ENCODE results near the gene MCAM. TPM values are rescaled to one million over a fixed set of nuclear protein-coding genes. Genes with fewer than 3 reads are reported as not detected.

MCAM gene
- total and polyA plus RNA-seq, 4 donors, result 274 to 1,386 (median 506) TPM

DNA sequence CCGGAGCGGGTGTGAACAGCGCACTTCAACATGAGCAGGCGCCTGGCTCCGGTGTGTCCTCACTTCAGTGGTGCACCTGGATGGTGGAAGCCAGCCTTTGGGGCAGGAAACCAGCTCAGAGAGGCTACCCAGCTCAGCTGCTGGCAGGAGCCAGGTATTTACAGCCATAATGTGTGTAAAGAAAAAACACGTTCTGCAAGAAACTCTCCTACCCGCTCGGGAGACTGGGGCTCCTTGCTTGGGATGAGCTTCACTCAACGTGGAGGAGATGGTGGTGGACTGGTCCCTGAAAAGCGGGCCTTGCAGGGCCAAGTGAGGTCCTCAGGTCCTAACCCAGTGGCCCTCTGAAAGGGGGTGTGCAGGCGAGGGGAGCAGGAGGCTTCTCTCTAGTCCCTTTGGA, 7.5 kb downstream of the MCAM start:
- H3K9me3 ChIP-seq (ENCODE audit: control insufficient read depth, low read length), result no peaks in the 10 kb centered on the region
- peak overlapping the region in 1 of 2 donors; percentile 32 for H3K27ac ChIP-seq (ENCODE audit: low read depth in 1 of 2, low read length in 2 of 2)
- WGBS, 2 donors, result 82 to 85% methylated on average over 11 of the region's 11 CpGs
- no peak overlapping the region for H3K4me3 ChIP-seq (ENCODE audit: low read length in 2 of 2)
- intact Hi-C loops (cut with DNase I), result no loop called here
- DNase-seq (no peak), ATAC-seq (ENCODE audit: low FRiP score) (no peak)
- peaks cover 4 to 13% of the 10 kb centered on the region in 2 donors for H3K36me3 ChIP-seq (ENCODE audit: control insufficient read depth in 1 of 2, insufficient read depth in 2 of 2, low read length in 1 of 2)
- no peaks in the 10 kb centered on the region for H3K27me3 ChIP-seq (ENCODE audit: control insufficient read depth in 1 of 2, insufficient read depth in 2 of 2, low read length in 1 of 2)
- H3K4me1 ChIP-seq (ENCODE audit: control insufficient read depth in 1 of 2, insufficient read depth in 2 of 2, low read length in 2 of 2), result peaks cover 0 to 3% of the 10 kb centered on the region in 2 donors

DNA sequence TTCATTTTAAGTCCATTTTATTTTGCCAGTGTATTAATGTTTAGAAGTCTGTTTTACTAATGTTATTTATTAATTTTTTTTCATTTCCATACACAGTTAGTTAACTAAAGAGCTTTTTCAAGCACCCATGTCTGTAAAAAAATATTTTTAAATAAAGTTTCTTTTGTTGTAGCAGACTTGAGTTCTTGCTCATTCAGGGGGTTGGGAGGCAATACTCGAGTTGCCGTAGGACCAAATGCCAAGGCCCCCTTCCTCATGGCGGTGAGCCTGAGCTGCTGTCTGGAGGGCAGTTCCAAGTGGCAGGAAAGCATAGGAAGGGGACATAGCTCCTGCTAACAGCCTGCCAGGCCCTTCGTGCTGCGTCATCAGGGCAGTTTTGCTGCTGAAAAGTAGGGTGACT, 9.0 kb downstream of the MCAM start:
- WGBS, 2 donors, result 14 to 16% methylated on average over 5 of the region's 5 CpGs
- ATAC-seq (ENCODE audit: low FRiP score), result no peak

DNA sequence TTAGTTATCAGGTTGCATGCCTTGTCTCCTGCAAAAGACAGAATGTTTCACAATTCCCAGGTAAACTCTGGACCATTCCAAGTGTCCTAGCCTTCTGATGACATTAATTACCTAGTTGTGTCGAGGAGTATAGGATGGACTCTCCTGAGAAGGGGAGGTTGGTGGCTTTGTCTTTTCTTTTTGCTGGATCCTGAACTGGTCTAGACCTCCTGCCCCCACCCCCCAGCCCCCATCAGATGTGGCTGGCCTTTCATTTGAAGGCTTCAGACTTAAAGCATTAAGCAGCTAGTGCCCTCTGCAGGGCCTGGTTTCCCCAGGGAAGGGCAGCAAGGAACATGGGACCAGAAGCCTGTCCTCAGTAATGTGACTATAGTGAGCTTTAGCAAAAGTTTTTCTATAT, 9.7 kb downstream of the MCAM start:
- ATAC-seq (ENCODE audit: low FRiP score), result peak; percentile 63
- Histone ChIP-seq H3K36me3 (ENCODE audit: control insufficient read depth in 1 of 2, insufficient read depth in 2 of 2, low read length in 1 of 2) (peaks cover 0 to 12% of the 10 kb centered on the region in 2 donors), H3K4me1 (ENCODE audit: control insufficient read depth in 1 of 2, insufficient read depth in 2 of 2, low read length in 2 of 2) (peaks cover 0 to 3% of the 10 kb centered on the region in 2 donors), H3K27me3 (ENCODE audit: control insufficient read depth in 1 of 2, insufficient read depth in 2 of 2, low read length in 1 of 2) (no peaks in the 10 kb centered on the region), H3K27ac (ENCODE audit: low read depth in 1 of 2, low read length in 2 of 2) (peak overlapping the region; percentile 44 to 81), H3K4me3 (ENCODE audit: low read length in 2 of 2) (no peak overlapping the region), H3K9me3 (ENCODE audit: control insufficient read depth, low read length) (no peaks in the 10 kb centered on the region)
- no peak for DNase-seq
- WGBS, 2 donors, result 30 to 50% methylated on average over 1 of the region's 1 CpG
- intact Hi-C loops (cut with DNase I), result no loop called here

More for the DNA sequence above, 9.0 kb downstream of the MCAM start:
- H3K4me3 ChIP-seq (ENCODE audit: low read length in 2 of 2), result no peak overlapping the region
- H3K27me3 ChIP-seq (ENCODE audit: control insufficient read depth in 1 of 2, insufficient read depth in 2 of 2, low read length in 1 of 2), result no peaks in the 10 kb centered on the region
- intact Hi-C loops (cut with DNase I), result no loop called here
- peak overlapping the region; percentile 50 to 65 for H3K27ac ChIP-seq (ENCODE audit: low read depth in 1 of 2, low read length in 2 of 2)
- no peak for DNase-seq
- H3K4me1 ChIP-seq (ENCODE audit: control insufficient read depth in 1 of 2, insufficient read depth in 2 of 2, low read length in 2 of 2), result peaks cover 0 to 3% of the 10 kb centered on the region in 2 donors
- peaks cover 4 to 16% of the 10 kb centered on the region in 2 donors for H3K36me3 ChIP-seq (ENCODE audit: control insufficient read depth in 1 of 2, insufficient read depth in 2 of 2, low read length in 1 of 2)
- H3K9me3 ChIP-seq (ENCODE audit: control insufficient read depth, low read length), result no peaks in the 10 kb centered on the region

- WGBS, 2 donors, result 22 to 28% methylated on average over 5 of the region's 5 CpGs
- peak overlapping the region in 1 of 2 donors; percentile 49 for H3K27ac ChIP-seq (ENCODE audit: low read depth in 1 of 2, low read length in 2 of 2)
- intact Hi-C loops (cut with DNase I), result no loop called here
- DNase-seq, result peak in 1 of 2 donors; percentile 79
- ATAC-seq (ENCODE audit: low FRiP score), result peak; percentile 86
- H3K4me1 ChIP-seq (ENCODE audit: control insufficient read depth in 1 of 2, insufficient read depth in 2 of 2, low read length in 2 of 2), result peaks cover 0 to 3% of the 10 kb centered on the region in 2 donors
- H3K27me3 ChIP-seq (ENCODE audit: control insufficient read depth in 1 of 2, insufficient read depth in 2 of 2, low read length in 1 of 2), result no peaks in the 10 kb centered on the region
- peaks cover 0 to 12% of the 10 kb centered on the region in 2 donors for H3K36me3 ChIP-seq (ENCODE audit: control insufficient read depth in 1 of 2, insufficient read depth in 2 of 2, low read length in 1 of 2)
- H3K4me3 ChIP-seq (ENCODE audit: low read length in 2 of 2), result no peak overlapping the region
- H3K9me3 ChIP-seq (ENCODE audit: control insufficient read depth, low read length), result no peaks in the 10 kb centered on the region
Observed at GRCh38 chr11:119306373-119306890, 10.5 kb downstream of the MCAM start.

DNA sequence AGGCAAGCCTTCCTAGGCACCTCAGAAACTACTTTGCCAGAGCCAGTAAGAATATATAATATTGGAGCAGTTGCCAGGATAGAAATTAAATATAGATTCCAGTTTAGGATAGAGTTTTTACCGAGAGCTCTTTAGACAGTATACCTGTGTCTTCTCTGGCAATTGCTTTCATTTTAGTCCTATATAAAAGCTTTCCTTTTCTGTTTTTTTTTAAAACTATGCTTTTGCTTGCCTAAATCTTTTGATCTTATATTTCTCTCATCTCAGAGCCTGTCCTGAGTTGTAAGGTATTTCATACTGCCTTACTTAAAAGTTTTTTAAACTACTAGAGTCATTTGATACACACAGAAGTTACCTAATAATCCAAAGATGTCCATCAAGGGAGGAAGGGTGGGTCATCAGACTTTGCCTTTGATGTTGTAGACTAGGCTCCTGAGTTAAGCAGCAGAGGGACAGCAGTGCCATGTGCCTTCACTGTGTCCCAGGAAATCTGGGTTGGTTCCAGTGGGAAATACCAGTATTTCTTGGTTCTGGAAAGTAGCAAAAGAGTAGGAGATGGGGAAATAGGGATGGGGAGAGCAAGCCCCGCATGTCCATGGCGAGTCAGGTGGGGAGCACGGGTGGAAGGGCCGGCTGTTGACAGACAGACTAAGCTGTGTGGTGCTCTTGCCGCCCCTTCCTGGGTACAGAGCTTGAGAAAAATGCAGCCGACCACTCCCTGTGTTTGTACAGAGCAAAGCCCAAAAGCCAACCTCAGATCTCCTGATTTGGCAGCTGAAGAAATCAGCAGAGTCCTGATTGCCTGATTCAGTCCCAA, 11.2 kb downstream of the MCAM start:
- peaks cover 0 to 3% of the 10 kb centered on the region in 2 donors for H3K4me1 ChIP-seq (ENCODE audit: control insufficient read depth in 1 of 2, insufficient read depth in 2 of 2, low read length in 2 of 2)

DNA sequence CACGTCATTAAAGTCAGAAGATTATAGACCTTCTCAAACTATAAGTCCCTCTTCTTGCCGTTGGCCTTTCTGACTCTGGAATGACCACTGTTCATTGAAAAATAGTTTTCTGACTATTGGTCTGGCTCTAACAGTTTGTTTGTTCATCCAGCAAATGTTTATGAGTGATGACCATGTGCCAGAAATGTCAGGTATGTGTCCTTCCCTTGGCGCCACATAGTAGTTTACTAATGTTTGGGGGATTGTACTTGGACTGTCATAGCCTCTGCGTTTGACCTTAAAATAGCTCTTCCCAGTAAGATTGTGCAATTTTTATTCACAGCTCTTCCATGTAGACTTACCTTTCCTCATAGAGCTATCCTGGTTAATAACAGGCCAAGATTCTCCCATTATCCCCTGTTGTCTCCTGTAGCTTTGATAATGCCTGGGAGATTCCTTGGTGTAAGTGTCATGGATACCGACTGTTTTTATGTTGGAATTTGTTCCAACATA, 13.7 kb downstream of the MCAM start:
- Histone ChIP-seq H3K27ac (ENCODE audit: low read depth in 1 of 2, low read length in 2 of 2) (no peak overlapping the region), H3K27me3 (ENCODE audit: control insufficient read depth in 1 of 2, insufficient read depth in 2 of 2, low read length in 1 of 2) (no peaks in the 10 kb centered on the region), H3K9me3 (ENCODE audit: control insufficient read depth, low read length) (no peaks in the 10 kb centered on the region), H3K4me3 (ENCODE audit: low read length in 2 of 2) (no peak overlapping the region), H3K4me1 (ENCODE audit: control insufficient read depth in 1 of 2, insufficient read depth in 2 of 2, low read length in 2 of 2) (peaks cover 0 to 3% of the 10 kb centered on the region in 2 donors), H3K36me3 (ENCODE audit: control insufficient read depth in 1 of 2, insufficient read depth in 2 of 2, low read length in 1 of 2) (peaks cover 0 to 6% of the 10 kb centered on the region in 2 donors)
- intact Hi-C loops (cut with DNase I), result no loop called here
- DNase-seq, result no peak
- ATAC-seq (ENCODE audit: low FRiP score), result no peak
- 82 to 85% methylated on average over 5 of the region's 5 CpGs for WGBS, 2 donors

More for the DNA sequence above, 11.2 kb downstream of the MCAM start:
- peaks cover 0 to 12% of the 10 kb centered on the region in 2 donors for H3K36me3 ChIP-seq (ENCODE audit: control insufficient read depth in 1 of 2, insufficient read depth in 2 of 2, low read length in 1 of 2)
- DNase-seq, result no peak
- peak; percentile 8 for ATAC-seq (ENCODE audit: low FRiP score)
- 38 to 43% methylated on average over 7 of the region's 7 CpGs for WGBS, 2 donors
- H3K9me3 ChIP-seq (ENCODE audit: control insufficient read depth, low read length), result no peaks in the 10 kb centered on the region
- no peaks in the 10 kb centered on the region for H3K27me3 ChIP-seq (ENCODE audit: control insufficient read depth in 1 of 2, insufficient read depth in 2 of 2, low read length in 1 of 2)
- no peak overlapping the region for H3K4me3 ChIP-seq (ENCODE audit: low read length in 2 of 2)
- H3K27ac ChIP-seq (ENCODE audit: low read depth in 1 of 2, low read length in 2 of 2), result peak overlapping the region; percentile 75 to 86
- intact Hi-C loops (cut with DNase I), result no loop called here

DNA sequence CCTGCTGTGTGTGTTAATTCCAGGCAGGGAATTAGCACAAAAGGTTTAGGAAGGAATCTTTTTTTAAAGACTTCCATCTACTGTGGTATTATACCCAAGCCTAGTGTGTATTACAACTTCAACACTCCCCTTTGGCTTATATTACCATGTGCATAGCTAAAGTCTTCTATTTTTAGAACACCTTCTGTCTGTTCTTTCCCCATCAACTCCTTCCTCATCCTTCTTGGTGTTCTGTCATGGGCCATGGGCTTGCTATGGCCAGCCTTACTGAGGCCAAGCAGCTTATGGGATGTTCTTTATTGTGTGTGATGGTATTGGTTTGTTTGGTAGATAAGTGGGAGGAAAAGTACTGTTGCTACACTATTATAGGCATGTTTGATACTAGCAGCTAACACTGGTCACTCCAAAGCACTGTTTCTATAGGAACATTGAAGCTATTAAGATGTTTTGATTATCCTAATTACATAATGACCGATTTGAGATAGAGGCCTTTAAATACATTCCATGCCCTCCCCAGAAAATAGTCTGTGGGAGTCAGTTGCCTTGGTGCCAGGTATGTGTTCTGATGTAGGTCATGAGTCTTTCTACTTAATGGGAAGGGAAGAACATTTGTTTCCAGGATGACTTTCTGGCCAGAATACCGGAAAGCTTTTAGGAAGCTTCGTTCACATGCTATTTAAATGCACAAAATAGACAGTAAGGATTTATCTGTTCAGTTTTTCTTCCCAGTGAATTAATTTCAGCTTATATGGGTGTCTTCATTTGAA, 16.5 kb downstream of the MCAM start:
- Histone ChIP-seq H3K36me3 (ENCODE audit: control insufficient read depth in 1 of 2, insufficient read depth in 2 of 2, low read length in 1 of 2) (peaks cover 0 to 8% of the 10 kb centered on the region in 2 donors), H3K4me1 (ENCODE audit: control insufficient read depth in 1 of 2, insufficient read depth in 2 of 2, low read length in 2 of 2) (no peaks in the 10 kb centered on the region), H3K27me3 (ENCODE audit: control insufficient read depth in 1 of 2, insufficient read depth in 2 of 2, low read length in 1 of 2) (no peaks in the 10 kb centered on the region), H3K27ac (ENCODE audit: low read depth in 1 of 2, low read length in 2 of 2) (no peak overlapping the region), H3K9me3 (ENCODE audit: control insufficient read depth, low read length) (no peaks in the 10 kb centered on the region), H3K4me3 (ENCODE audit: low read length in 2 of 2) (no peak overlapping the region)
- intact Hi-C loops (cut with DNase I), result no loop called here
- no peak for ATAC-seq (ENCODE audit: low FRiP score)
- 61 to 72% methylated on average over 3 of the region's 3 CpGs for WGBS, 2 donors
- no peak for DNase-seq

GRCh38 chr11:119299416-119299815, 17.5 kb downstream of the MCAM start:
- Histone ChIP-seq H3K27me3 (ENCODE audit: control insufficient read depth in 1 of 2, insufficient read depth in 2 of 2, low read length in 1 of 2) (no peaks in the 10 kb centered on the region), H3K4me1 (ENCODE audit: control insufficient read depth in 1 of 2, insufficient read depth in 2 of 2, low read length in 2 of 2) (no peaks in the 10 kb centered on the region), H3K36me3 (ENCODE audit: control insufficient read depth in 1 of 2, insufficient read depth in 2 of 2, low read length in 1 of 2) (peaks cover 0 to 8% of the 10 kb centered on the region in 2 donors), H3K27ac (ENCODE audit: low read depth in 1 of 2, low read length in 2 of 2) (no peak overlapping the region), H3K9me3 (ENCODE audit: control insufficient read depth, low read length) (no peaks in the 10 kb centered on the region), H3K4me3 (ENCODE audit: low read length in 2 of 2) (no peak overlapping the region)
- 87 to 92% methylated on average over 9 of the region's 9 CpGs for WGBS, 2 donors
- intact Hi-C loops (cut with DNase I), result no loop called here
- ATAC-seq (ENCODE audit: low FRiP score) (no peak), DNase-seq (no peak)
